ENCODE data around the gene ZCWPW1. TPM values are rescaled to one million over a fixed set of nuclear protein-coding genes. Genes with fewer than 3 reads are reported as not detected.
"Not testable (repeated sequence)": the region's sequence is repeated elsewhere in the genome, so short reads cannot be mapped to it uniquely, and the experiment has no call there.

The ZCWPW1 gene
- total and polyA plus RNA-seq, 3 donors from 2014 or later = 83.5 to 145 (median 96.5) TPM

DNA sequence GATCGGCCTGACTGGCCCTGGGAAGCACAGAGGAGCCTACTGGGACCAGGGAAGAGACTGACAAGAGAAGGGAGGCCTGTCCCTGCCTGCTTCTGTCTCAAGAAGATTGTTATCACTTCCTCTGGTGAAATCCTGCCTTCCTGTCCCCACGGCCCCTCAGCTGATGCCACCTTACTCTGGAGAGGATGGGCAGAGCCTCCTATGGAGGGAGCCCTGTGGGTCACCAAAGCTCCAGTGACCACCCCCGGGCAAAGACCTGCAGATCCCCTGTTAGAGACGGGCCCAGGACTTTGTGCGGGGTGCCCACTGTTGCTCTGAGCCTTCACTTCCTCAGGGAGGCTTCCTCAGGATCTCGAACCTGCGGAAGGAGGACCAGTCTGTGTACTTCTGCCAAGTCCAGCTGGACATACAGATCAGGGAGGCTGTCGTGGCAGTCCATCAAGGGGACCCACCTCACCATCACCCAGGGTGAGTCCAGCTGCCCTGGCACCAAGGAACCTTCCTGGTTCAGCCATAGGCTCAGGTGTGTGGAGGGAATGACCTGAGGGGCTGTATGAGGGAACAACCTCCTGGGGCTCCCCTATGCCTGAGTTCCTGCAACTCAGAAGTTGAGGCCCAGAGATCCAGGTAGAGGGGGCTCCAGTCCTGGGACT, 72.0 kb downstream of the ZCWPW1 start:
- DNase-seq = no peak
- H3K27ac ChIP-seq = no peak overlapping the region
- no peaks in the 10 kb centered on the region for H3K27me3 ChIP-seq
- TF ChIP-seq, protein P1, sequence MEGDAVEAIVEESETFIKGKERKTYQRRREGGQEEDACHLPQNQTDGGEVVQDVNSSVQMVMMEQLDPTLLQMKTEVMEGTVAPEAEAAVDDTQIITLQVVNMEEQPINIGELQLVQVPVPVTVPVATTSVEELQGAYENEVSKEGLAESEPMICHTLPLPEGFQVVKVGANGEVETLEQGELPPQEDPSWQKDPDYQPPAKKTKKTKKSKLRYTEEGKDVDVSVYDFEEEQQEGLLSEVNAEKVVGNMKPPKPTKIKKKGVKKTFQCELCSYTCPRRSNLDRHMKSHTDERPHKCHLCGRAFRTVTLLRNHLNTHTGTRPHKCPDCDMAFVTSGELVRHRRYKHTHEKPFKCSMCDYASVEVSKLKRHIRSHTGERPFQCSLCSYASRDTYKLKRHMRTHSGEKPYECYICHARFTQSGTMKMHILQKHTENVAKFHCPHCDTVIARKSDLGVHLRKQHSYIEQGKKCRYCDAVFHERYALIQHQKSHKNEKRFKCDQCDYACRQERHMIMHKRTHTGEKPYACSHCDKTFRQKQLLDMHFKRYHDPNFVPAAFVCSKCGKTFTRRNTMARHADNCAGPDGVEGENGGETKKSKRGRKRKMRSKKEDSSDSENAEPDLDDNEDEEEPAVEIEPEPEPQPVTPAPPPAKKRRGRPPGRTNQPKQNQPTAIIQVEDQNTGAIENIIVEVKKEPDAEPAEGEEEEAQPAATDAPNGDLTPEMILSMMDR (IDR thresholded peaks at IDR 0.05) = no peak
- no peak for TF ChIP-seq POLR2A (IDR thresholded peaks at IDR 0.05)
- H3K9me3 ChIP-seq = no peaks in the 10 kb centered on the region
- no peak overlapping the region for H3K4me3 ChIP-seq
- H3K4me1 ChIP-seq = no peaks in the 10 kb centered on the region
- intact Hi-C loops (cut with DNase I; ENCODE audit: low total_unique reads) = no loop called here
- 90% methylated on average over 2 to 8 of the region's 8 CpGs for WGBS, 2 donors
- H3K36me3 ChIP-seq (ENCODE audit: low read depth, missing control alignments) = no peaks in the 10 kb centered on the region

DNA sequence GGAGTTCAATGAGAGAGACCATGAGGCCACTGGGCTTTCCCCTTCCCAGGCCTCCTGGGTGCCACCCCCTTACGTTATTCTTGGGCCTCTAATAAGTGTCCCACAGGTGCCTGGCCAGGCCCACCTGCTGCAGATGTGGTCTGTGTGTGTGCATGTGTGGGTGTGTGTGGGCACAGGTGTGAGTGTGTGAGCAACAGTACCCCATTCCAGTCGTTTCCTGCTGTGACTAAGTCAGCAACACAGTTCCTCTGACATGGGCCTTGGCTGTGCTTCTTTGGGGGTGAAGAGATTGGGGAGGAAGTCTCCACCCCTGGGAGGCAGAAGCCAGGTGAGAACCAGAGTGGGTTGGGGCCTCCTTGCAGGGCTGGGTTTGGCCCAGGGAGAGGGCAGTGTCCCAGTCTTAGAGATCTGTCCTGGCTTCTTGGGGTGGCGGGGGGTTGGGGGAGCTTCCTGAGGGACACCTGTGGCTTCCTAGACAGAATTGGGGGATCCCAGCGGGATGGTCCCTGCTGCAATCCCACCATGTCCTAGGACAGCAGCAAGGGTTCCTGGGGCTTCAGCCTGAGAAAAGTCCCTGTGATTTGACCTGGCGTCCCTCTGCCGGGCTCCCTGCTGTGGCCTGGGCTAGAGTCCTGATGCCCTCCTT, 74.7 kb downstream of the ZCWPW1 start:
- TF ChIP-seq, protein P1 (IDR thresholded peaks at IDR 0.05) = no peak
- TF ChIP-seq POLR2A (IDR thresholded peaks at IDR 0.05) = no peak
- WGBS, 2 donors = 83 to 92% methylated on average over 1 to 6 of the region's 6 CpGs
- Histone ChIP-seq H3K36me3 (ENCODE audit: low read depth, missing control alignments) (no peaks in the 10 kb centered on the region), H3K9me3 (no peaks in the 10 kb centered on the region), H3K4me3 (no peak overlapping the region), H3K27ac (peak overlapping the region; percentile 39 to 53), H3K4me1 (peaks cover 10% of the 10 kb centered on the region), H3K27me3 (no peaks in the 10 kb centered on the region)
- intact Hi-C loops (cut with DNase I; ENCODE audit: low total_unique reads) = no loop called here
- DNase-seq = peak; percentile 12

DNA sequence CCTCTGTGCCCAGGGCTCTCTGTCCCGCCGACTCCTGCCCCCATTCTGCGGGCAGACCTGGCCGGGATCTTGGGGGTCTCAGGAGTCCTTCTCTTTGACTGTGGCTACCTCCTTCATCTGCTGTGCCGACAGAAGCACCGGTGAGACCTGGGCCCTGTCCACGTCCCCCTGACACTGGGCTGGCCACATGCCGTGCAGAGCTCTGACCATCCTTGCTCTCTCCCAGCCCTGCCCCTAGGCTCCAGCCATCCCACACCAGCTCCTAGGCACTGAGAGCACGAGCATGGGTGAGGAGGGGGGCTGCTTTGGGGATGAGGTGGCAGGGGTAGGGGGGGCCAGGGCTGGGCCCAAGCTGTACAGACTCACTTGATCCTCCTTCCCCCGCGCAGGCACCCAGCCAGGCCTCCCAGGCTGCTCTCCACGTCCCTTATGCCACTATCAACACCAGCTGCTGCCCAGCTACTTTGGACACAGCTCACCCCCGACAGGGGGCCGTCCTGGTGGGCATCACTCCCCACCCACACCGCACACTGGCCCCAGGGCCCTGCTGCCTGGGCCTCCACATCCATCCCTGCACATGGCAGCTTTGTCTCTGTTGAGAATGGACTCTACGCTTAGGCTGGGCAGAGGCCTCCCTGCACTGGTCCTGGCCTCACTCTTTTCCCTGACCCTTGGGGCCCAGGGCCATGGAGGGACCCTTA, 75.4 kb downstream of the ZCWPW1 start:
- no peaks in the 10 kb centered on the region for H3K9me3 ChIP-seq
- no peak for DNase-seq

DNA sequence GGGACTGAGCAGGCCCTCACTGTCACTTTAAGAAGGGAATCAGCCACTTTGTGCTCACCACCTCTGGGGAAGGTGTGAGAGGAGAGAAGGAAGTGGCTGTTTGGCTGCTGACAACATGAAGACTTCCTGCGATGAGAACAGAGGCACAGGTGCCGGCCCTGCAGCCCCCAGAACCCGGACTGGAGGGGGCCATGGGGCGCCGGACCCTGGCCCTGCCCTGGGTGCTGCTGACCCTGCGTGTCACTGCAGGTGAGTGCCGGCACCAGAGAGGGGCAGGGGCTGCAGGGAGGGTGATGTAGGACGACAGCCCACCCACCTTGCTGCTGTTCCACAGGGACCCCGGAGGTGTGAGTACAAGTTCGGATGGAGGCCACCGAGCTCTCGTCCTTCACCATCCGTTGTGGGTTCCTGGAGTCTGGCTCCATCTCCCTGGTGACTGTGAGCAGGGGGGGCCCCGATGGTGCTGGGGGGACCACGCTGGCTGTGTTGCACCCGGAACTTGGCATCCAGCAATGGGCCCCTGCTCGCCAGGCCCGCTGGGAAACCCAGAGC, 76.2 kb downstream of the ZCWPW1 start:
- H3K27me3 ChIP-seq; H3K9me3 ChIP-seq; H3K36me3 ChIP-seq (ENCODE audit: low read depth, missing control alignments); H3K4me3 ChIP-seq; DNase-seq; intact Hi-C loops (cut with DNase I; ENCODE audit: low total_unique reads); H3K27ac ChIP-seq: not testable (repeated sequence)
- 85 to 91% methylated on average over 4 to 15 of the region's 18 CpGs for WGBS, 2 donors
- H3K4me1 ChIP-seq = peaks cover 21% of the 10 kb centered on the region

More for the DNA sequence above, 75.4 kb downstream of the ZCWPW1 start:
- H3K27me3 ChIP-seq = no peaks in the 10 kb centered on the region
- peak overlapping the region; percentile 39 to 53 for H3K27ac ChIP-seq
- TF ChIP-seq, protein P1 (IDR thresholded peaks at IDR 0.05) = no peak
- no peak for TF ChIP-seq POLR2A (IDR thresholded peaks at IDR 0.05)
- H3K4me3 ChIP-seq = no peak overlapping the region
- H3K36me3 ChIP-seq (ENCODE audit: low read depth, missing control alignments) = no peaks in the 10 kb centered on the region
- 88 to 91% methylated on average over 9 to 16 of the region's 16 CpGs for WGBS, 2 donors
- peaks cover 13% of the 10 kb centered on the region for H3K4me1 ChIP-seq
- intact Hi-C loops (cut with DNase I; ENCODE audit: low total_unique reads) = no loop called here

DNA sequence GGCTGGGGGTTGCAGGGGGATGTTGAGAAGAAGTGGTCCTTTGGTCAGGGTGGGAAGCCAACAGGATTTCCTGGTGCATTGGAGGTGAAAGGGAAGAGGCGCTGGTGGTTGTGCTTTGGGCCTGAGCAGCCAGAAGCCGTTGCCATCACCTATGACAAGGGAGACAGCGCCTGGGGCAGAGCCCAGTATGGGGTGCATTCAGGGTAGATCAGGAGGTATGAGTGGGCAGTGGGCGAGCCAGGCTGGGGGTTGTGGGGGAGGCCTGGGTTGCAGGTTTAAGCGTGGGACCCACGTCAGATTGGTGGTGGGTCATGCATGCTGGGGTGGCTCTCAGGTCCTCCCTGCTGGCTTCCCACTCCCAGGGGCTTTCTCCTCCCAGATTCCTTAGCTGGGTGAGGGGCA, 76.8 kb downstream of the ZCWPW1 start:
- intact Hi-C loops (cut with DNase I; ENCODE audit: low total_unique reads) = no loop called here

More for the DNA sequence above, 76.8 kb downstream of the ZCWPW1 start:
- Histone ChIP-seq H3K4me1 (peaks cover 27% of the 10 kb centered on the region), H3K4me3 (no peak overlapping the region), H3K27me3 (no peaks in the 10 kb centered on the region), H3K9me3 (no peaks in the 10 kb centered on the region), H3K36me3 (ENCODE audit: low read depth, missing control alignments) (no peaks in the 10 kb centered on the region), H3K27ac (peak overlapping the region in 1 of 2 donors; percentile 32)
- WGBS, 2 donors = 94 to 97% methylated on average over 6 of the region's 6 CpGs
- TF ChIP-seq, protein P1 (IDR thresholded peaks at IDR 0.05) = no peak
- no peak for TF ChIP-seq POLR2A (IDR thresholded peaks at IDR 0.05)
- no peak for DNase-seq

All from testis (tissue), 3 donors.